Liver (tissue), 3 donors: ENCODE measurements around the gene DPM3.

ENCODE experiments used
- RXRA ChIP-seq, 2 donors: IDR thresholded peaks; 2 replicates each; pipeline ENCODE4 v1.6.1; 2017 to 2018; ENCODE audit warnings: antibody characterized with exemption in 2 of 2, mild to moderate bottlenecking in 1 of 2
- TAF1 ChIP-seq: conservative IDR thresholded peaks from 2 replicates; pipeline ENCODE4 v1.6.1; 2016; ENCODE audit warnings: antibody characterized with exemption, mild to moderate bottlenecking
- TF ChIP-seq, protein P1 (sequence below): fragments of 150-350 bp; IDR thresholded peaks from 2 replicates; pipeline ENCODE4 v1.5.1; 2017; ENCODE audit warnings: improper control_type of control experiment, low read depth, low read length; ENCODE audit not compliant: missing input control
- donor health status: healthy.
- donor health status: healthy.

DNA sequence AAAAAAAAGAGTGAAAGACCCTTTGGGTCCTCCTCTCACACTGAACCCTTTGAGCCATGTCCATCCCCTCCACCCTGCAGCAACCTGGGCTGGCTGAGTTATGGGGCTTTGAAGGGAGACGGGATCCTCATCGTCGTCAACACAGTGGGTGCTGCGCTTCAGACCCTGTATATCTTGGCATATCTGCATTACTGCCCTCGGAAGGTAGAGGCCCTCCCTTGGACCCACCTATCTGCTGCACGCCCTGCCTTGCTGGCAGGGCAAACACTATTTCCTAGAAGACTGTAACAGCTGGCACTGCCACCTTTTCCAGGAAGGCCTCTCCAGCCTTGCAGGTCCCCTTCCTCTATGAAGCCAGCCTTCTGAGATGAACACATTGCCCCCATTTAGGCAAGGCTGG is 3.6 kb downstream of the DPM3 start:
- TF ChIP-seq, protein P1, sequence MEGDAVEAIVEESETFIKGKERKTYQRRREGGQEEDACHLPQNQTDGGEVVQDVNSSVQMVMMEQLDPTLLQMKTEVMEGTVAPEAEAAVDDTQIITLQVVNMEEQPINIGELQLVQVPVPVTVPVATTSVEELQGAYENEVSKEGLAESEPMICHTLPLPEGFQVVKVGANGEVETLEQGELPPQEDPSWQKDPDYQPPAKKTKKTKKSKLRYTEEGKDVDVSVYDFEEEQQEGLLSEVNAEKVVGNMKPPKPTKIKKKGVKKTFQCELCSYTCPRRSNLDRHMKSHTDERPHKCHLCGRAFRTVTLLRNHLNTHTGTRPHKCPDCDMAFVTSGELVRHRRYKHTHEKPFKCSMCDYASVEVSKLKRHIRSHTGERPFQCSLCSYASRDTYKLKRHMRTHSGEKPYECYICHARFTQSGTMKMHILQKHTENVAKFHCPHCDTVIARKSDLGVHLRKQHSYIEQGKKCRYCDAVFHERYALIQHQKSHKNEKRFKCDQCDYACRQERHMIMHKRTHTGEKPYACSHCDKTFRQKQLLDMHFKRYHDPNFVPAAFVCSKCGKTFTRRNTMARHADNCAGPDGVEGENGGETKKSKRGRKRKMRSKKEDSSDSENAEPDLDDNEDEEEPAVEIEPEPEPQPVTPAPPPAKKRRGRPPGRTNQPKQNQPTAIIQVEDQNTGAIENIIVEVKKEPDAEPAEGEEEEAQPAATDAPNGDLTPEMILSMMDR = no peak
- no peak for TF ChIP-seq TAF1
- no peak for TF ChIP-seq RXRA (IDR thresholded peaks at IDR 0.05)
